Loucy (cell line): ENCODE measurements around the gene RNF130.

ENCODE experiments used
- H2AFZ ChIP-seq: fragments of 200-600 bp; sonication (generic); 2 replicates; pipeline ENCODE4 v1.6.0; 2016; ENCODE audit warnings: antibody characterized with exemption, mild to moderate bottlenecking, low read length, moderate library complexity
- H3F3A ChIP-seq: fragments of 200-600 bp; 2 replicates; pipeline ENCODE4 v1.6.0; 2016; ENCODE audit warnings: antibody characterized with exemption, low read depth, mild to moderate bottlenecking
- H3K27me3 ChIP-seq: fragments of 200-600 bp; sonication (generic); 2 replicates; pipeline ENCODE4 v1.6.1; 2014; ENCODE audit warnings: low read length, mild to moderate bottlenecking; ENCODE audit not compliant: insufficient read depth, poor library complexity, severe bottlenecking
- H3K36me3 ChIP-seq: fragments of 200-600 bp; sonication (generic); 2 replicates; pipeline ENCODE4 v1.6.1; 2016; ENCODE audit warnings: low read length; ENCODE audit not compliant: insufficient read depth
- H3K4me1 ChIP-seq: fragments of 200-600 bp; sonication (generic); 2 replicates; pipeline ENCODE4 v1.5.1; 2014; ENCODE audit warnings: low read length, mild to moderate bottlenecking; ENCODE audit not compliant: insufficient read depth, poor library complexity, severe bottlenecking
- H3K4me2 ChIP-seq: fragments of 200-600 bp; sonication (generic); 2 replicates; pipeline ENCODE4 v1.6.0; 2014; ENCODE audit warnings: antibody characterized with exemption, low read length, low read depth, mild to moderate bottlenecking; ENCODE audit not compliant: poor library complexity, severe bottlenecking
- H3K4me3 ChIP-seq: fragments of 200-600 bp; sonication (generic); 2 replicates; pipeline ENCODE4 v1.5.1; 2014; ENCODE audit warnings: low read length, mild to moderate bottlenecking, mixed read lengths; ENCODE audit not compliant: poor library complexity, severe bottlenecking
- H3K79me2 ChIP-seq: fragments of 200-600 bp; sonication (generic); 2 replicates; pipeline ENCODE4 v1.6.1; 2014; ENCODE audit warnings: low read length; ENCODE audit not compliant: insufficient read depth
- H3K9ac ChIP-seq: fragments of 200-600 bp; sonication (generic); 2 replicates; pipeline ENCODE4 v1.6.0; 2014; ENCODE audit warnings: mild to moderate bottlenecking, low read depth, low read length, moderate library complexity; ENCODE audit not compliant: poor library complexity, severe bottlenecking
- H3K9me2 ChIP-seq: fragments of 200-600 bp; sonication (generic); replicated peaks from 2 replicates; pipeline ENCODE4 v1.6.1; 2016; ENCODE audit warnings: low read depth, low read length, mixed read lengths
- H3K9me3 ChIP-seq: fragments of 200-600 bp; sonication (generic); 2 replicates; pipeline ENCODE4 v1.6.1; 2014; ENCODE audit warnings: mild to moderate bottlenecking, antibody characterized with exemption, low read length, low read depth; ENCODE audit not compliant: insufficient read depth
- H4K20me1 ChIP-seq: fragments of 200-600 bp; sonication (generic); 2 replicates; pipeline ENCODE4 v1.6.0; 2014; ENCODE audit warnings: antibody characterized with exemption, low read length, mild to moderate bottlenecking; ENCODE audit not compliant: insufficient read depth, poor library complexity, severe bottlenecking
- EZH2phosphoT487 ChIP-seq: fragments of 200-600 bp; IDR thresholded peaks from 2 replicates; pipeline ENCODE4 v1.6.1; 2018; ENCODE audit warnings: antibody characterized with exemption, mild to moderate bottlenecking, moderate library complexity, borderline replicate concordance
- TF ChIP-seq, protein P1 (sequence below): fragments of 200-600 bp; sonication (generic); conservative IDR thresholded peaks from 2 replicates; pipeline ENCODE4 v1.5.1; 2014; ENCODE audit warnings: mild to moderate bottlenecking, antibody characterized with exemption, low read length

Gene RNF130

DNA sequence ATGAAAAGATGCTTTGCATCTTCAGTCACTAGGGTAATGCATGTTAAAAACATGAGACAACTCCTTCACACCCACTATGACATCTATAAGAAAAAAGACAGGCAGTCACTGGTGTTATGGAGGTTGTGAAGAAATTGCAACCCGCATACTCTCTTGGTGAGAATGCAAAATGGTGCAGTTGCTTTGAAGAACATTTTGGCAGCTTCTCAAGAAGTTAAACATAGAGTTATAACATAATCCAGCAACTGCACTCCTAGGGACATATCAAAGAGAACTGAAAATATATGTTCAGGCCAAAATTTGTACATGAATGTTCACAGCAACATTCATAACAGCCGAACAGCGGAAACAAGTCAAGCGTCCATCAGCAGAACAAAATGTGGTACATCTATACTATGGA, 117.6 kb downstream of the RNF130 start:
- H3K9me3 ChIP-seq, result no peaks in the 10 kb centered on the region
- no peaks in the 10 kb centered on the region for H3K27me3 ChIP-seq
- no peaks in the 10 kb centered on the region for H4K20me1 ChIP-seq
- H3K79me2 ChIP-seq, result no peaks in the 10 kb centered on the region
- H3F3A ChIP-seq, result no peaks in the 10 kb centered on the region
- H3K9ac ChIP-seq, result no peak overlapping the region
- H3K4me1 ChIP-seq, result no peaks in the 10 kb centered on the region
- no peaks in the 10 kb centered on the region for H3K9me2 ChIP-seq
- no peak for TF ChIP-seq EZH2phosphoT487
- TF ChIP-seq, protein P1, sequence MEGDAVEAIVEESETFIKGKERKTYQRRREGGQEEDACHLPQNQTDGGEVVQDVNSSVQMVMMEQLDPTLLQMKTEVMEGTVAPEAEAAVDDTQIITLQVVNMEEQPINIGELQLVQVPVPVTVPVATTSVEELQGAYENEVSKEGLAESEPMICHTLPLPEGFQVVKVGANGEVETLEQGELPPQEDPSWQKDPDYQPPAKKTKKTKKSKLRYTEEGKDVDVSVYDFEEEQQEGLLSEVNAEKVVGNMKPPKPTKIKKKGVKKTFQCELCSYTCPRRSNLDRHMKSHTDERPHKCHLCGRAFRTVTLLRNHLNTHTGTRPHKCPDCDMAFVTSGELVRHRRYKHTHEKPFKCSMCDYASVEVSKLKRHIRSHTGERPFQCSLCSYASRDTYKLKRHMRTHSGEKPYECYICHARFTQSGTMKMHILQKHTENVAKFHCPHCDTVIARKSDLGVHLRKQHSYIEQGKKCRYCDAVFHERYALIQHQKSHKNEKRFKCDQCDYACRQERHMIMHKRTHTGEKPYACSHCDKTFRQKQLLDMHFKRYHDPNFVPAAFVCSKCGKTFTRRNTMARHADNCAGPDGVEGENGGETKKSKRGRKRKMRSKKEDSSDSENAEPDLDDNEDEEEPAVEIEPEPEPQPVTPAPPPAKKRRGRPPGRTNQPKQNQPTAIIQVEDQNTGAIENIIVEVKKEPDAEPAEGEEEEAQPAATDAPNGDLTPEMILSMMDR, result no peak
- no peak overlapping the region for H3K4me2 ChIP-seq
- H3K4me3 ChIP-seq, result no peak overlapping the region
- H3K36me3 ChIP-seq, result 0 out of 2 replicates have a peak, but pooled peaks cover 4% of the 10 kb centered on the region
- H2AFZ ChIP-seq, result no peak overlapping the region

DNA sequence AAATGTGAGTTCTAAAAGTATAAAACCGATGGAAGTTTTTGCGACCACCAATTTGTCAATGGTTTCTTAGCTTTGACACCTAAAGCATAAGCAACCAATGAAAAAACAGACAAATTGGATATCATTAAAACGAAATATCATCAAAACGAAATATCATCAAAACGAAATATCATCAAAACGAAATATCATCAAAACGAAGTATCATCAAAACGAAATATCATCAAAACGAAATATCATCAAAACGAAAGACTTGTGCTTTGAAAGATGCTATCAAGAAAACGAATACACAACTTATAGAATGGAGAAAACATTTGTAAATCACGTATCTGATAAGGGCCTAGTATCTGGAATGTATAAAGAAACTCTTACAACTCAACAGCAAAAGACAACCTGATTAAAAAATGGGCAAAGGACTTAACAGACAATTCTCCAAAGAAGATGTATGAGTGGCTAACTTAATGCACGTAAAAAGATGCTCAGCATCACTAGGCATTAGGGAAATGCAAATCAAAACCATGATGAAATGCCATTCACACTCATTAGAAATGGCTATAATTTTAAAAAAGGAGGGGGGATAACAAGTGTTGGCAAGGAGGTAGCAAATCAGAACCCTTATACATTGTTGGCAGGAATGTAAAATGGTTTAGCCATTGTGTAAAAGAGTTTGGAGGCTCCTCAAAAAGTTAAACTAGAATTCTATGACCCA, 134.4 kb downstream of the RNF130 start:
- no peaks in the 10 kb centered on the region for H3K4me1 ChIP-seq
- H3K4me3 ChIP-seq, result no peak overlapping the region
- H3F3A ChIP-seq, result no peaks in the 10 kb centered on the region
- no peak overlapping the region for H3K9ac ChIP-seq
- no peaks in the 10 kb centered on the region for H3K27me3 ChIP-seq
- H3K9me2 ChIP-seq, result no peaks in the 10 kb centered on the region
- H3K9me3 ChIP-seq, result no peaks in the 10 kb centered on the region
- no peaks in the 10 kb centered on the region for H3K79me2 ChIP-seq
- H4K20me1 ChIP-seq, result no peaks in the 10 kb centered on the region
- H2AFZ ChIP-seq, result no peak overlapping the region
- TF ChIP-seq EZH2phosphoT487, result no peak
- TF ChIP-seq, protein P1, result no peak
- H3K36me3 ChIP-seq, result no peaks in the 10 kb centered on the region
- no peak overlapping the region for H3K4me2 ChIP-seq

DNA sequence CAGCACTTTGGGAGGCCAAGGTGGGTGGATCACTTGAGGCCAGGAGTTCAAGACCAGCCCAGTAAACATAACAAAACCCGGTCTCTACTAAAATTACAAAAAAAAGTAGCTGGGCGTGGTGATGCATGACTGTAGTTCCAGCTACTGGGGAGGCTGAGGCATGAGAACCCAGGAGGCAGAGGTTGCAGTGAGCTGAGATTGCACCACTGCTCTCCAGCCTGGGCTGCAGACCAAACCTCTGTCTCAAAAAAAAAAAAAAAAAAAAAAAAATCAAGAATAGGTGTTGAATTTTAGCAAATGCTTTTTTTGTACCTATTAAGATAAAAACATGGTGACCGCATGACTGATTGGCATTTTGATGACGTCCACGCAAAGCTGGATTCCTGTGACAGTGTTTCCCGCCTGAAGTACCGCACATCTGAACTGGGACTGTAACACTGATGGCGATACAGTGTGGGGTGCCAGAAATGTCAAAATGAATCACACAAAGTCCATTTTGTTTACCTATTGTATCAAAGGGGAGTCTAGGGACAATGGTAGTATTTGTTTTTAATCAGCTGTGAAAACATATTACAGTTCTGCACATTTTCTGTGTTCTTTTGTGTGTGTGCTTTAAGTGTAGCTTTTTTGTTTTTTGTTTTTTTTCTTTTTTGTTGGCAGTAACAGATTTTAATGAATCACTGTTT, 140.6 kb downstream of the RNF130 start:
- Histone ChIP-seq H2AFZ (no peak overlapping the region), H3K4me2 (no peak overlapping the region), H3K4me3 (no peak overlapping the region), H3K79me2 (no peaks in the 10 kb centered on the region), H3K4me1 (no peaks in the 10 kb centered on the region), H4K20me1 (no peaks in the 10 kb centered on the region), H3F3A (no peaks in the 10 kb centered on the region), H3K9ac (no peak overlapping the region), H3K36me3 (no peaks in the 10 kb centered on the region), H3K9me3 (no peaks in the 10 kb centered on the region), H3K9me2 (no peaks in the 10 kb centered on the region), H3K27me3 (no peaks in the 10 kb centered on the region)
- TF ChIP-seq EZH2phosphoT487, result no peak
- TF ChIP-seq, protein P1, result no peak
